HG02852 (cell line): ENCODE measurements around the gene CD7.

Source experiments
- ATAC-seq: cut with Tn5 transposase; IDR thresholded peaks from one replicate; pipeline ENCODE4 v1.9.1; 2021; ENCODE audit warnings: mild to moderate bottlenecking, moderate library complexity; ENCODE audit not compliant: unreplicated experiment

Gene CD7

GRCh38 chr17:82282239-82283207 lies 34.9 kb downstream of the CD7 start:
- no peak for ATAC-seq

GRCh38 chr17:82281502-82282238 lies 35.7 kb downstream of the CD7 start:
- ATAC-seq: no peak

- ATAC-seq: no peak
Measured at GRCh38 chr17:82281076-82281475, 36.3 kb downstream of the CD7 start.

- no peak for ATAC-seq
Measured at GRCh38 chr17:82280537-82280936, 36.9 kb downstream of the CD7 start.

- no peak for ATAC-seq
Measured at GRCh38 chr17:82278786-82279391, 38.5 kb downstream of the CD7 start.

- no peak for ATAC-seq
Measured at GRCh38 chr17:82278308-82278707, 39.1 kb downstream of the CD7 start.

GRCh38 chr17:82277851-82278250 lies 39.6 kb downstream of the CD7 start:
- ATAC-seq: no peak

GRCh38 chr17:82276938-82277337 lies 40.5 kb downstream of the CD7 start:
- ATAC-seq: no peak

- ATAC-seq: no peak
Measured at GRCh38 chr17:82275326-82275725, 42.1 kb downstream of the CD7 start.

GRCh38 chr17:82274134-82275020 lies 43.0 kb downstream of the CD7 start:
- no peak for ATAC-seq

GRCh38 chr17:82273327-82274133 lies 43.9 kb downstream of the CD7 start, which contains the start of gene CSNK1D:
TSS of gene CSNK1D (minus strand) at chr17:82273700. CDS start at chr17:82273381, 319 bp downstream.
- peak; percentile 78 for ATAC-seq

GRCh38 chr17:82272495-82273326 lies 44.7 kb downstream of the CD7 start:
- ATAC-seq: peak; percentile 11

- no peak for ATAC-seq
Measured at GRCh38 chr17:82271401-82271800, 46.0 kb downstream of the CD7 start.

- no peak for ATAC-seq
Measured at GRCh38 chr17:82270651-82271050, 46.8 kb downstream of the CD7 start.

- ATAC-seq: no peak
Measured at GRCh38 chr17:82269882-82270500, 47.4 kb downstream of the CD7 start.

GRCh38 chr17:82269138-82269881 lies 48.1 kb downstream of the CD7 start:
- ATAC-seq: no peak

GRCh38 chr17:82267575-82268379 lies 49.6 kb downstream of the CD7 start:
- no peak for ATAC-seq
